AG04449 (cell line): Measurements from ENCODE around the gene GFM2.

Experiments used
- CTCF ChIA-PET: fragments of 350-600 bp; formaldehyde crosslinking; extraction: SDS; loops from one replicate; lab custom pipeline; 2021; ENCODE audit warnings: antibody characterized with exemption; lab: Yijun Ruan, JAX
- POLR2A ChIA-PET: fragments of 400-600, 350-600 bp; formaldehyde crosslinking; extraction: SDS; loops from one replicate; lab custom pipeline; 2020; ENCODE audit warnings: antibody characterized with exemption, inconsistent platforms; lab: Yijun Ruan, JAX
- DNase-seq: peaks from one replicate; pipeline ENCODE4 v3.0.0-alpha.2; 2010; ENCODE audit warnings: low read depth, low spot score
- H3K4me3 ChIP-seq: 2 replicates; pipeline ENCODE4 v1.5.1; 2011; ENCODE audit warnings: low read depth, mild to moderate bottlenecking, control low read depth, low read length
- TF ChIP-seq, protein P1 (sequence below): IDR thresholded peaks from one replicate; pipeline ENCODE4 v1.5.1; 2011; ENCODE audit warnings: mild to moderate bottlenecking, moderate library complexity, low read length, control low read depth, inconsistent platforms; ENCODE audit not compliant: insufficient read depth; ENCODE audit errors: missing control alignments

The GFM2 gene

DNA sequence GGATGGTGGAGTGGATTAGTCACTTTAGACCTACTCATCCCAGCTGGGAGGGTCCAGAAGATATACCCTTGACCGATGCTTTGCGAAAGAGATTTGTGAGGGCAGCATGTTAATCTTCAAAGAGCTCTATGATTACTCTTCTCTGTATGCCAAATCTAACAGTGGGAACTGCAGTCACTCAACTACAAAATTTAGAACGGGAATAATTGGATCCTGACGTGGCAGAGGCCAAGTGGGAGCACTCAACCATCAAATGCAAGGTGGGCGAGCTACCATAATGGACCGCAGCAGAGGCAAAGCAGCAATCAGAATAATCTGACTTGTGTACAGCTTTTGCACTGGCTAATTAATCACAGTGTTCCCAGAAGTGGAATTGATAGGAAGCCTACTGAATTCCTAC, 20.5 kb upstream of the GFM2 start:
- no peak overlapping the region for H3K4me3 ChIP-seq
- no peak for DNase-seq
- POLR2A ChIA-PET: no interaction called here
- TF ChIP-seq, protein P1, sequence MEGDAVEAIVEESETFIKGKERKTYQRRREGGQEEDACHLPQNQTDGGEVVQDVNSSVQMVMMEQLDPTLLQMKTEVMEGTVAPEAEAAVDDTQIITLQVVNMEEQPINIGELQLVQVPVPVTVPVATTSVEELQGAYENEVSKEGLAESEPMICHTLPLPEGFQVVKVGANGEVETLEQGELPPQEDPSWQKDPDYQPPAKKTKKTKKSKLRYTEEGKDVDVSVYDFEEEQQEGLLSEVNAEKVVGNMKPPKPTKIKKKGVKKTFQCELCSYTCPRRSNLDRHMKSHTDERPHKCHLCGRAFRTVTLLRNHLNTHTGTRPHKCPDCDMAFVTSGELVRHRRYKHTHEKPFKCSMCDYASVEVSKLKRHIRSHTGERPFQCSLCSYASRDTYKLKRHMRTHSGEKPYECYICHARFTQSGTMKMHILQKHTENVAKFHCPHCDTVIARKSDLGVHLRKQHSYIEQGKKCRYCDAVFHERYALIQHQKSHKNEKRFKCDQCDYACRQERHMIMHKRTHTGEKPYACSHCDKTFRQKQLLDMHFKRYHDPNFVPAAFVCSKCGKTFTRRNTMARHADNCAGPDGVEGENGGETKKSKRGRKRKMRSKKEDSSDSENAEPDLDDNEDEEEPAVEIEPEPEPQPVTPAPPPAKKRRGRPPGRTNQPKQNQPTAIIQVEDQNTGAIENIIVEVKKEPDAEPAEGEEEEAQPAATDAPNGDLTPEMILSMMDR: no peak
- CTCF ChIA-PET: no interaction called here

- no peak overlapping the region for H3K4me3 ChIP-seq
- POLR2A ChIA-PET: no interaction called here
- DNase-seq: no peak
- TF ChIP-seq, protein P1: no peak
- CTCF ChIA-PET: no interaction called here
These were observed 19.9 kb upstream of the GFM2 start for GRCh38 chr5:74786851-74787250.

GRCh38 chr5:74778609-74779008, 11.7 kb upstream of the GFM2 start:
- POLR2A ChIA-PET: no interaction called here
- CTCF ChIA-PET: no interaction called here
- TF ChIP-seq, protein P1: no peak
- H3K4me3 ChIP-seq: no peak overlapping the region
- no peak for DNase-seq

- no peak for DNase-seq
- TF ChIP-seq, protein P1: no peak
- no peak overlapping the region for H3K4me3 ChIP-seq
- POLR2A ChIA-PET: no interaction called here
- CTCF ChIA-PET: no interaction called here
These were observed 5.4 kb upstream of the GFM2 start for GRCh38 chr5:74772359-74772758.

DNA sequence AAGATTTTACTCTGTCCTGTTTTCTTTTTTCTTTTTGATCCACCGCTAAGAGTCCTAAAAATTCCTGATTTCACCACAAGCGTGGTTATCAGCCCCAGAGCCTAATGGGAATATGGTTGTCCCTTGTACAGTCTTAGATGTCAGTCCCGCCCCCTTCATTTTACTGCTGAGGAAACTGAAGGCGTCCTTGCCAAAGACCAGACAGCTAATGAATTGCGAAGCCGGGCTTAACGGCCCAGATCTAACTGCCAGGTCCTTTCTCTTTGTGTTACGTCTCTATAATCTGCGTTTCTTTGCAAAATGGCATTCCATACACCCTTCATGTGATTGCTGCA, 629 bp upstream of the GFM2 start:
- TF ChIP-seq, protein P1: no peak
- ChIA-PET POLR2A (no interaction called here), CTCF (interaction anchor here (1.2 to 2.5 kb wide), 6 partner anchors 12 to 498 kb away, joined by 3 to 13 read pairs (median 7); no protein-coding TSS in a partner anchor)
- no peak for DNase-seq
- H3K4me3 ChIP-seq: peak overlapping the region; percentile 97

GRCh38 chr5:74766418-74766848, 484 bp downstream of the GFM2 start:
- ChIA-PET CTCF (interaction anchor here (0.8 to 2.5 kb wide), 17 partner anchors 9 to 864 kb away, joined by 3 to 13 read pairs (median 5); no protein-coding TSS in a partner anchor), POLR2A (interaction anchor here (0.6 kb wide), 1 partner anchor 183 kb away, joined by 3 read pairs; no protein-coding TSS in a partner anchor)
- TF ChIP-seq, protein P1: peak; percentile 31
- peak overlapping the region; percentile 97 for H3K4me3 ChIP-seq
- DNase-seq: no peak
